SH-SY5Y (cell line): ENCODE results near the gene PRR12.

Experiments
- GATA2 ChIP-seq: IDR thresholded peaks from 2 replicates; pipeline ENCODE4 v1.6.1; 2011; ENCODE audit warnings: mild to moderate bottlenecking, low read depth, low read length
- GATA3 ChIP-seq: IDR thresholded peaks from 2 replicates; pipeline ENCODE4 v1.6.1; 2011; ENCODE audit warnings: low read depth, mild to moderate bottlenecking, low read length, moderate library complexity

PRR12 gene

GRCh38 chr19:49605605-49606004, 14.6 kb downstream of the PRR12 start:
- no peak for TF ChIP-seq GATA2
- TF ChIP-seq GATA3, result no peak

- TF ChIP-seq GATA2, result no peak
- no peak for TF ChIP-seq GATA3
These were observed 18.6 kb downstream of the PRR12 start for GRCh38 chr19:49609499-49610092.

- TF ChIP-seq GATA3 (no peak), GATA2 (no peak)
These were observed 22.4 kb downstream of the PRR12 start for GRCh38 chr19:49613374-49613773.

DNA sequence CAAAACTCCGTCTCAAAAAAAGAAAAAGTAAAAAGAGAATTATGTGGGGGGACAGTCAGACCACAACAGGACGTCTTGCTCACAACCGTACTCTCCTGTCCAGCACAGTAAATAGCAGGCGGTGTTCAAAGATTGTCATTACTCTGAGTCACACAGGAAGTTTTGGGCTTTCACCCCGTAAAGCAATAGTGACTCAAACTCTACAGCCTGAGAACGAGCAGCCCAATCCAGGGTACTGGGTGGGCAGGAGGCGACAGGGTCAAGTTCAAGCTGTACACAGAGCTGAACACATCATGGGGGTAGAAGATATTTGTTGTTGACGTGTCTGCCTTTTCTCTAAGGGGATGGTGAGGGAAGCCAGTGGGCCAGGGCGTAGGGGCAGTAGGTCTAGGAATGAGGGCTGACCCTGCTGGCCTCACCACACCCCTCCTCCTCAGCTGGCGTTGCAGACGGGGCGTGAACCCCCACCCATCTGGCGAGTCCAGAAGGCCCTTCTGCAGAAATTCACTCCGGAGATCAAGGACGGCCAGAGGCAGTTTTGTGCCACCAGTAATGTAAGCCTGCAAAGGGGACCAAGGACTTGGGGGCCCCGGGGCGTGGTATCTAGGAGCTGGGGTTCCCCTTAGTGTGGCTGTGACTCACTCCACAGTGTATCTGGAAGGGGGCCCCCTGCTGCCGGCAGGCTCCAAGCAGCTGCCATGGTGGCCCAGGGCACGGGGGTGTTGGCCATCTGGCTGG, 23.3 kb downstream of the PRR12 start:
- TF ChIP-seq GATA2, result no peak
- TF ChIP-seq GATA3, result no peak

GRCh38 chr19:49615861-49616260, 24.9 kb downstream of the PRR12 start:
- TF ChIP-seq GATA3 (no peak), GATA2 (no peak)

- TF ChIP-seq GATA3, result no peak
- TF ChIP-seq GATA2, result no peak
These were observed 25.6 kb downstream of the PRR12 start for GRCh38 chr19:49616532-49616931.

- no peak for TF ChIP-seq GATA3
- no peak for TF ChIP-seq GATA2
These were observed 26.0 kb downstream of the PRR12 start for GRCh38 chr19:49616945-49617344.

DNA sequence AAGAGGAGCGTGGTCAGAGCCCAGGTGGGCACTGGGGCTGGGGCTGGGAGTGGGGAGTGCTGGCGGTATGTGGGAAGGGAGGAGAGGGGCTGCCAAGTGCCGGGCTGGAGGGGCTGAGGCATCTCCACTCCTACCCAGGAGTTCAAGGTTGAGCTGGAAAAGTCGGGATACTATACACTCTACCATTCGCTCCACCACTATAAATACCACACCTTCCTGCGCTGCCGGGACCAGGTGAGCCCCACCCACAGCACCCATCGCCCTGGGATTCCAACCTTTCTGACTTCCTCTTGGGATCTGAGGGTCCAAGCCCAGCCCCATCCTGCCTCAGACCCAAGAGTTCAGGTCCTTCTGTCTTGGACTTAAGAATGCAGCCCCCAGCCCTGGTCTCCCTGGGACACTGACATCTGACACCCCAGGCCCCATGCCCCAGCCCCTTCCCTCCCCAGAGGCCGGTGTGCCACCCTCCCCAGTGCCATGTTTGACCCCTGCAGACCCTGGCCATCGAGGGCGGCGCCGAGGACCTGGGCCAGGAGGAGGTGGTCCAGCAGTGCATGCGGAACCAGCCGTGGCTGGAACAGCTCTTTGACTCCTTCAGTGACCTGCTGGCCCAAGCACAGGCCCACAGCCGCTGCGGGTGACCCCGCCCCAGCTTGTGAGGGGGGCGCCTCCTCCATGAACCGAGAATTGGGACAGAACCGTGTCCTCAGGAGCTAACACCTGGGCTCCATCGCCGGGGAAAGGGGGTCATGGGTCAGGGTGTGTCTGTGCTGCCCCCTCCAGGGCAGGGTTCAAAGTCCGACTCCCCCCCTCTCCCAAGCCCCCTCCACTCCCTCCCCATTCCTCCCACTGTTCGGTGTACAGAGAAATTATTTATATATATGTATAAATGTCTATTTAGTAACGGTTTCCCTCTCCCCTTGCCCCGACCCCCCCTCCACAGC, 34.3 kb downstream of the PRR12 start:
- TF ChIP-seq GATA2 (no peak), GATA3 (no peak)

DNA sequence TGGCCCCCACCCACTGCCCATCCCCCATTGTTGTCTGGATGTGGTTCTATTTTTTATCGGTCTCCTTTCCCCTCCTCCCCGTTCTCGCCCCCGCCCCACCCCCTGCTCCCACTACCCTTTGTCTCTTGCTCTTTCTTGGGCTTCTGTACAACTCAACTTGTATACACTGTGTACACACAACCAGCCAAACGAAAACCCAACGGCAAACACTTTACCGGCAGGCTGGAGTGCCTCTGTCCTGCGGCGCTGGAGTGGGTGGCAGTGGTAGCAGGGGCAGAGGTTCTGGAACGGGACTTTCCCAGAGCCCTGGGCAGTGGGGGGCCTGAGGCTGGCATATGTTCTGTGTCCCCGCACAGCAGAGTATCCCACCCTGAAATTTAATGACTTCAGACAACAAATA, 35.2 kb downstream of the PRR12 start:
- TF ChIP-seq GATA2 (no peak), GATA3 (no peak)

DNA sequence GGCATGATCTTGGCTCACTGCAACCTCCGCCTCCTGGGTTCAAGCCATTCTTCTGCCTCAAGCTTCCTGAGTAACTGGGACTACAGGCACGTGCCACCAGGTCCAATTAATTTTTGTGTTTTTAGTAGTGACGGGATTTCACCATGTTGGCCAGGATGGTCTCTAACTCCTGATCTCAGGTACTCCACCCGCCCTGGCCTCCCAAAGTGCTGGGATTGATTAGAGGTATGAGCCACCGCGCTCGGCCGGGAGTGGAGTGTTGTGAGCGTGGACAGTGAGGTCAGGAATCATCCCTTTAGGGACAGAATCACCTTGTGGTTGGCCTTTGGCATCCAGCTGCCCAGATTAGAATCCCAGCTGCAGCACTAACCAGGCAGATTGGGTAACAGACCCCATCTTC, 38.7 kb downstream of the PRR12 start:
- TF ChIP-seq GATA2 (no peak), GATA3 (no peak)

GRCh38 chr19:49631014-49631588, 40.1 kb downstream of the PRR12 start:
- TF ChIP-seq GATA3 (no peak), GATA2 (peak; percentile 77)

GRCh38 chr19:49631610-49632192, 40.7 kb downstream of the PRR12 start:
- TF ChIP-seq GATA3 (no peak), GATA2 (peak; percentile 4; the same call in 1 of the 2 replicates)

GRCh38 chr19:49632576-49632975, 41.6 kb downstream of the PRR12 start:
- TF ChIP-seq GATA2 (no peak), GATA3 (no peak)

DNA sequence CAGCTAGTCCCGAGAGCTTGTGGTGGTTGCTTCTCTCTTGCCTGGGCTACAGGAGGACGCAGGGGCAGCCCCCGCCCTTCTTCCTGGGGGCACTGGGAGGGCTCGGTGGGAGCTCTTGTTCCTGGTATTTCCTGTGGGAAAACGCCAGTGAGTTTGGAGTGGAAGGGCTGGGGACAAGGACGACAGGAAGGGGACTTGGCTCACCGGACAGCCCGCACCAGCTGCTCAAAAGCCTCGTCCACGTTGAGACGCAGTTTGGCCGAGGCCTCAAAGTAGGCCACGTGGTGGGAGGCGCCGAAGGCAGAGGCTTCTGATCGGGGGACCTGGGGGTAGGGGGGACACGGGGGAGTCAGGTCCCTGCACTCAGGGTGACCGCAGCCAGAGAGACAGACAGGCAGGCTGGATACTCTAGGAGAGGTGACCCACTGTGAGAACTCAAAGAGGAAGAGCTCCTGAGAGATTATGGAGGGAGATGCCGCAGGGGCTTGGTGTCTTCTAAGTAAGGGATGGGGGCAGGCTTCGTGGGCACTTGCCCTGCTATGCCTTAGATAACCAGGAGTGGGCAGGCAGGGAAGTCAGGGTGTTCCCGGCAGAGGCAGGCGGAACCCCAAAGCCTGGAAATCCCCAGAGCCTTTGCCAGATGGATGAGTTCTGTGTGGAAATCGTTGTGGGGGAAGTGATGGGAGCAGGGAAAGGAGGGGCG, 44.7 kb downstream of the PRR12 start:
- TF ChIP-seq GATA2, result no peak
- no peak for TF ChIP-seq GATA3
